Measurements from ENCODE around the gene FBXL7.
A peak's percentile ranks its signal among the peaks of the same experiment; 100 is the strongest.

Gene FBXL7

GRCh38 chr5:15683332-15683731 lies 183.4 kb downstream of the FBXL7 start:
- TF ChIP-seq ZFX (IDR thresholded peaks at IDR 0.05) (no peak), CTCF (conservative IDR thresholded peaks at IDR 0.05) (peak; percentile 40)
- no peak overlapping the region for H3K27ac ChIP-seq

GRCh38 chr5:15687401-15687800 lies 187.4 kb downstream of the FBXL7 start:
- no peak overlapping the region for H3K27ac ChIP-seq
- TF ChIP-seq CTCF (conservative IDR thresholded peaks at IDR 0.05), result no peak

- TF ChIP-seq ZFX (IDR thresholded peaks at IDR 0.05) (no peak), CTCF (conservative IDR thresholded peaks at IDR 0.05) (no peak)
- no peak overlapping the region for H3K27ac ChIP-seq
Observed at GRCh38 chr5:15689836-15690235, 189.9 kb downstream of the FBXL7 start.

GRCh38 chr5:15690611-15691010 lies 190.6 kb downstream of the FBXL7 start:
- no peak for TF ChIP-seq ZFX (IDR thresholded peaks at IDR 0.05)
- TF ChIP-seq CTCF (conservative IDR thresholded peaks at IDR 0.05), result no peak
- no peak overlapping the region for H3K27ac ChIP-seq

GRCh38 chr5:15691521-15691920 lies 191.5 kb downstream of the FBXL7 start:
- TF ChIP-seq ZFX (IDR thresholded peaks at IDR 0.05) (no peak), CTCF (conservative IDR thresholded peaks at IDR 0.05) (no peak)
- no peak overlapping the region for H3K27ac ChIP-seq

- no peak for TF ChIP-seq ZFX (IDR thresholded peaks at IDR 0.05)
- no peak for TF ChIP-seq CTCF (conservative IDR thresholded peaks at IDR 0.05)
- no peak overlapping the region for H3K27ac ChIP-seq
Observed at GRCh38 chr5:15692706-15693381, 192.9 kb downstream of the FBXL7 start.

GRCh38 chr5:15693382-15693728 lies 193.4 kb downstream of the FBXL7 start:
- no peak overlapping the region for H3K27ac ChIP-seq
- TF ChIP-seq CTCF (conservative IDR thresholded peaks at IDR 0.05) (no peak), ZFX (IDR thresholded peaks at IDR 0.05) (no peak)

Data from C4-2B (cell line).